HepG2 (cell line): ENCODE measurements around the gene SLC35F4. TPM values are rescaled to one million over a fixed set of nuclear protein-coding genes. Genes with fewer than 3 reads are reported as not detected.

Experiments used
- ATAC-seq: fragments of 200-7000 bp; cut with Tn5 transposase; 3 replicates; pipeline ENCODE4 v1.9.1; 2020; ENCODE audit warnings: mild to moderate bottlenecking, moderate library complexity
- BruUV-seq: library from RNA; stranded (reverse); fragments of 400-500 nt; replicated peaks from 2 replicates; lab custom pipeline; 2021; lab: Mats Ljungman, UMichigan
- CTCF ChIA-PET: fragments of 300-600 bp; formaldehyde crosslinking; extraction: SDS; loops from one replicate; lab custom pipeline; 2021; ENCODE audit warnings: low total read pairs, inconsistent platforms, low intra/inter-chr PET ratio; lab: Yijun Ruan, JAX
- POLR2A ChIA-PET: fragments of 350-600 bp; sonication (Branson Sonifier 250); formaldehyde crosslinking; loops from one replicate; lab custom pipeline; 2020; ENCODE audit warnings: antibody characterized with exemption, inconsistent platforms; lab: Yijun Ruan, JAX
- DNase-seq: peaks from one replicate; pipeline ENCODE4 v3.0.0-alpha.2; 2015; ENCODE audit warnings: low spot score
- FAIRE-seq: peaks from 3 replicates; lab custom pipeline; 2011; peaks lifted over from hg19 to GRCh38; lab: Jason Lieb, UNC
- H2AFZ ChIP-seq: one replicate; pipeline ENCODE4 v1.6.1; 2011; ENCODE audit warnings: low read length, inconsistent platforms
- H3K27ac ChIP-seq: fragments of 300-600 bp; 3 replicates; pipeline ENCODE4 v1.8.0; 2011; ENCODE audit warnings: mixed run types, mild to moderate bottlenecking, mixed read lengths, low read length, inconsistent platforms; ENCODE audit not compliant: insufficient read depth; ENCODE audit errors: extremely low read length
- H3K27me3 ChIP-seq, 2 experiments: fragments of 200-600 bp in 1 of 2; 2 replicates in 1 of 2; 3 replicates in 1 of 2; pipeline versions ENCODE4 v1.6.0 to v1.8.0; 2011; ENCODE audit warnings: low read length in 2 of 2, mild to moderate bottlenecking in 2 of 2, moderate library complexity in 2 of 2, inconsistent platforms in 1 of 2; ENCODE audit not compliant: insufficient read depth in 2 of 2, control insufficient read depth in 1 of 2
- H3K36me3 ChIP-seq, 2 experiments: fragments of 200-600 bp in 1 of 2; replicated peaks in 1 of 2; 2 replicates in 1 of 2; 3 replicates in 1 of 2; pipeline versions ENCODE4 v1.5.1 to v1.8.0; 2011; ENCODE audit warnings: low read length in 2 of 2, inconsistent platforms in 1 of 2; ENCODE audit not compliant: insufficient read depth in 2 of 2, control insufficient read depth in 1 of 2
- H3K4me1 ChIP-seq: 2 replicates; pipeline ENCODE4 v1.5.1; 2012; ENCODE audit warnings: low read length, inconsistent platforms; ENCODE audit not compliant: insufficient read depth
- H3K4me2 ChIP-seq: 2 replicates; pipeline ENCODE4 v1.6.0; 2011; ENCODE audit warnings: low read depth, low read length, inconsistent platforms
- H3K4me3 ChIP-seq, 3 experiments: fragments of 200-600 bp in 1 of 3; sonication (generic), shearing (Covaris generic) in 1 of 3; replicated peaks in 1 of 3; 2 replicates each; pipeline ENCODE4 v1.5.1; 2011 to 2016; ENCODE audit warnings: low read length in 3 of 3, inconsistent platforms in 2 of 3, low read depth in 2 of 3, mild to moderate bottlenecking in 2 of 3, control low read depth in 1 of 3, mixed read lengths in 1 of 3; ENCODE audit not compliant: insufficient read depth in 1 of 3
- H3K79me2 ChIP-seq: one replicate; pipeline ENCODE4 v1.6.1; 2011; ENCODE audit warnings: low read length, inconsistent platforms; ENCODE audit not compliant: insufficient read depth
- H3K9ac ChIP-seq: 2 replicates; pipeline ENCODE4 v1.6.0; 2011; ENCODE audit warnings: mild to moderate bottlenecking, low read depth, low read length, inconsistent platforms; ENCODE audit not compliant: insufficient read depth
- H3K9me3 ChIP-seq: 2 replicates; pipeline ENCODE4 v1.5.1; 2012; ENCODE audit warnings: mild to moderate bottlenecking, low read length
- H4K20me1 ChIP-seq: 2 replicates; pipeline ENCODE4 v1.6.0; 2011; ENCODE audit warnings: inconsistent platforms, mild to moderate bottlenecking, low read length, moderate library complexity; ENCODE audit not compliant: insufficient read depth
- CEBPB ChIP-seq: IDR thresholded peaks from 2 replicates; pipeline ENCODE4 v1.6.1; 2011; ENCODE audit warnings: low read depth, low read length, improper control_type of control experiment, borderline replicate concordance
- FOXC1 ChIP-seq: sonication (generic); formaldehyde crosslinking; IDR thresholded peaks from 2 replicates; pipeline ENCODE4 v1.8.0; 2022; ENCODE audit warnings: mild to moderate bottlenecking, missing genetic modification reagents, borderline replicate concordance
- FOXJ3 ChIP-seq: sonication (generic); formaldehyde crosslinking; IDR thresholded peaks from 2 replicates; pipeline ENCODE4 v1.4.0; 2020; ENCODE audit warnings: missing genetic modification reagents, mild to moderate bottlenecking, borderline replicate concordance
- HIC2 ChIP-seq: sonication (generic); formaldehyde crosslinking; IDR thresholded peaks from 2 replicates; pipeline ENCODE4 v1.9.0; 2022; ENCODE audit warnings: low read depth, missing genetic modification reagents
- IRF1 ChIP-seq: sonication (generic); formaldehyde crosslinking; IDR thresholded peaks from 2 replicates; pipeline ENCODE4 v1.4.0; 2020; ENCODE audit warnings: low read depth, mild to moderate bottlenecking, missing genetic modification reagents
- PCBP1 ChIP-seq: fragments of 200-400 bp; formaldehyde crosslinking; IDR thresholded peaks from 2 replicates; pipeline ENCODE4 v1.6.1; 2017; ENCODE audit warnings: mild to moderate bottlenecking, low read depth, low read length, borderline replicate concordance
- RFX3 ChIP-seq: IDR thresholded peaks from 2 replicates; pipeline ENCODE4 v1.6.1; 2016; ENCODE audit warnings: missing biosample characterization, missing genetic modification reagents
- SMAD1 ChIP-seq: sonication (generic); formaldehyde crosslinking; IDR thresholded peaks from 2 replicates; pipeline ENCODE4 v1.4.0; 2020; ENCODE audit warnings: missing genetic modification reagents, low read depth, mild to moderate bottlenecking, borderline replicate concordance
- SP1 ChIP-seq, 2 experiments: fragments of 450-650 bp in 1 of 2; sonication (generic) in 1 of 2; formaldehyde crosslinking in 1 of 2; IDR thresholded peaks; 2 replicates each; pipeline versions ENCODE4 v1.4.0 to v1.6.1; 2016 to 2020; ENCODE audit warnings: missing genetic modification reagents in 1 of 2
- TBX3 ChIP-seq: fragments of 450-650 bp; IDR thresholded peaks from 2 replicates; pipeline ENCODE4 v1.6.1; 2017; ENCODE audit warnings: antibody characterized with exemption, mild to moderate bottlenecking, inconsistent platforms, borderline replicate concordance
- TOPORS ChIP-seq: sonication (generic); formaldehyde crosslinking; IDR thresholded peaks from 2 replicates; pipeline ENCODE4 v1.8.0; 2023; ENCODE audit warnings: mild to moderate bottlenecking, missing genetic modification reagents
- ZNF180 ChIP-seq: sonication (generic); formaldehyde crosslinking; IDR thresholded peaks from 2 replicates; pipeline ENCODE4 v1.4.0; 2020; ENCODE audit warnings: low read depth, missing genetic modification reagents, borderline replicate concordance
- ZNF512B ChIP-seq: sonication (generic); formaldehyde crosslinking; IDR thresholded peaks from 2 replicates; pipeline ENCODE4 v1.5.1; 2020; ENCODE audit warnings: missing genetic modification reagents, mild to moderate bottlenecking, borderline replicate concordance
- ZUFSP ChIP-seq: sonication (generic); formaldehyde crosslinking; IDR thresholded peaks from 2 replicates; pipeline ENCODE4 v1.9.0; 2021; ENCODE audit warnings: missing genetic modification reagents, mild to moderate bottlenecking, borderline replicate concordance
- WGBS: methylation state at CpG from one replicate; pipeline ENCODE4 v1.1.6; 2017; ENCODE audit warnings: low lambda C conversion rate; 5-methylcytosine and 5-hydroxymethylcytosine counted together
- in situ Hi-C: cut with HindIII; loops from 2 replicates; pipeline ENCODE4 v1.10.0; 2017; ENCODE audit warnings: low pct_unique_long_range_greater_than_20kb; ENCODE audit not compliant: extremely low pct_ligation_motif_present
- intact Hi-C: fragments of 100-400 bp; cut with micrococcal nuclease; formaldehyde crosslinking; loops from one replicate; pipeline ENCODE4 v1.10.0; 2022; ENCODE audit not compliant: unreplicated experiment
- polyA plus RNA-seq, 8 experiments: library from polyadenylated mRNA; depleted of rRNA in 3 of 8; stranded (reverse) in 7 of 8; unstranded in 1 of 8; fragments of >200 nt; fragmentation: Illumina TruSeq in 4 of 8; extraction: Trizol in 4 of 8; gene quantifications; 2 replicates each; pipeline versions ENCODE4 v1.2.1 to v1.2.3, GENCODE V29; 2011 to 2016; ENCODE audit warnings: low read depth in 4 of 8, missing spikeins in 1 of 8, mixed read lengths in 1 of 8; ENCODE audit not compliant: insufficient read depth in 1 of 8
- total RNA-seq, 5 experiments: library from RNA; depleted of rRNA; stranded (reverse); fragments of >200 nt; fragmentation: Illumina TruSeq; extraction: Trizol; gene quantifications; 2 replicates each; pipeline ENCODE4 v1.2.3, GENCODE V29; 2016; ENCODE audit warnings: low read depth in 1 of 5

SLC35F4 gene
- total and polyA plus RNA-seq, 2 of the 13 experiments (the other 11 are each of a cell fraction or from before 2014, with no cell fraction given): not detected

- no peak for FAIRE-seq
- POLR2A ChIA-PET: no interaction called here
- ATAC-seq: no peak
Observed at GRCh38 chr14:57889245-57889644, 23.4 kb upstream of the SLC35F4 start.

More at GRCh38 chr14:57889245-57889644, 23.4 kb upstream of the SLC35F4 start:
- TF ChIP-seq CEBPB (no peak), ZUFSP (CRISPR knock-in tag) (no peak), SP1 (IDR thresholded peaks at IDR 0.05) (no peak), SP1 (CRISPR knock-in tag; IDR thresholded peaks at IDR 0.05) (no peak), ZNF180 (CRISPR knock-in tag) (no peak), FOXJ3 (CRISPR knock-in tag) (no peak), RFX3 (CRISPR knock-in tag) (no peak), PCBP1 (no peak), SMAD1 (no peak), IRF1 (CRISPR knock-in tag) (no peak), FOXC1 (no peak), TBX3 (no peak), TOPORS (no peak), HIC2 (CRISPR knock-in tag) (no peak), ZNF512B (CRISPR knock-in tag) (no peak)
- Histone ChIP-seq H2AFZ (no peak overlapping the region), H3K4me3 (no peak overlapping the region), H3K4me1 (no peaks in the 10 kb centered on the region), H4K20me1 (no peaks in the 10 kb centered on the region), H3K27ac (no peak overlapping the region), H3K27me3 (no peaks in the 10 kb centered on the region), H3K9me3 (no peaks in the 10 kb centered on the region), H3K79me2 (no peaks in the 10 kb centered on the region), H3K9ac (no peak overlapping the region), H3K36me3 (no peaks in the 10 kb centered on the region), H3K4me2 (no peak overlapping the region)
- in situ Hi-C loops (no loop called here), intact Hi-C loops (no loop called here)
- DNase-seq: no peak
- 3% methylated on average over 4 of the region's 4 CpGs for WGBS
- BruUV-seq: no TSS peak
- CTCF ChIA-PET: no interaction called here
